GM12874 (cell line): ENCODE measurements around the gene WASF1.

ENCODE experiments used
- CTCF ChIP-seq: IDR thresholded peaks from 2 replicates; pipeline ENCODE4 v1.5.1; 2011; ENCODE audit warnings: low read depth, mild to moderate bottlenecking, control low read depth, low read length, moderate library complexity; ENCODE audit not compliant: insufficient read depth

WASF1 gene

GRCh38 chr6:110179406-110180227, at the start of gene WASF1:
Gene WASF1, minus strand, starts transcription at chr6:110179670. Its CDS starts 52,069 bp downstream, at chr6:110127601.
- TF ChIP-seq CTCF = no peak

GRCh38 chr6:110226261-110226660, 46.8 kb upstream of the WASF1 start:
- TF ChIP-seq CTCF = no peak

GRCh38 chr6:110221738-110222137, 42.3 kb upstream of the WASF1 start:
- TF ChIP-seq CTCF = no peak

GRCh38 chr6:110217266-110217665, 37.8 kb upstream of the WASF1 start:
- no peak for TF ChIP-seq CTCF

GRCh38 chr6:110216140-110216539, 36.7 kb upstream of the WASF1 start:
- TF ChIP-seq CTCF = no peak

- TF ChIP-seq CTCF = no peak
Observed at GRCh38 chr6:110214338-110214737, 34.9 kb upstream of the WASF1 start.

GRCh38 chr6:110211753-110212152, 32.3 kb upstream of the WASF1 start:
- TF ChIP-seq CTCF = no peak
